ENCODE data around the gene DCTN2. TPM values are rescaled to one million over a fixed set of nuclear protein-coding genes. Genes with fewer than 3 reads are reported as not detected.
"Not testable (repeated sequence)": the region's sequence is repeated elsewhere in the genome, so short reads cannot be mapped to it uniquely, and the experiment has no call there.

The DCTN2 gene
- polyA plus RNA-seq, 3 donors = 162 to 175 (median 171) TPM

GRCh38 chr12:57581802-57582201 is 34.8 kb upstream of the DCTN2 start:
- DNase-seq = no peak

- no peak for DNase-seq
Measured at GRCh38 chr12:57580466-57580795, 33.4 kb upstream of the DCTN2 start.

- no peak for DNase-seq
Measured at GRCh38 chr12:57579677-57580465, 32.9 kb upstream of the DCTN2 start.

- DNase-seq = no peak
Measured at GRCh38 chr12:57579011-57579410, 32.0 kb upstream of the DCTN2 start.

GRCh38 chr12:57577981-57578758 is 31.2 kb upstream of the DCTN2 start:
- no peak for DNase-seq

GRCh38 chr12:57576613-57577160 is 29.7 kb upstream of the DCTN2 start:
- no peak for DNase-seq

GRCh38 chr12:57575771-57576612 is 29.0 kb upstream of the DCTN2 start:
- DNase-seq = no peak

- DNase-seq = no peak
Measured at GRCh38 chr12:57574795-57575194, 27.8 kb upstream of the DCTN2 start.

GRCh38 chr12:57571926-57572762 is 25.2 kb upstream of the DCTN2 start:
- no peak for DNase-seq

- DNase-seq = not testable (repeated sequence)
Measured at GRCh38 chr12:57570438-57570837, 23.4 kb upstream of the DCTN2 start.

- no peak for DNase-seq
Measured at GRCh38 chr12:57569858-57570257, 22.9 kb upstream of the DCTN2 start.

GRCh38 chr12:57568838-57569237 is 21.8 kb upstream of the DCTN2 start:
- DNase-seq = no peak

- no peak for DNase-seq
Measured at GRCh38 chr12:57564178-57564740, 17.3 kb upstream of the DCTN2 start.

- no peak for DNase-seq
Measured at GRCh38 chr12:57563358-57563757, 16.4 kb upstream of the DCTN2 start.

- DNase-seq = not testable (repeated sequence)
Measured at GRCh38 chr12:57561117-57561516, 14.1 kb upstream of the DCTN2 start.

- no peak for DNase-seq
Measured at GRCh38 chr12:57560516-57560915, 13.5 kb upstream of the DCTN2 start.

GRCh38 chr12:57558864-57559263 is 11.9 kb upstream of the DCTN2 start:
- DNase-seq = no peak

GRCh38 chr12:57554897-57555296 is 7.9 kb upstream of the DCTN2 start:
- DNase-seq = no peak

GRCh38 chr12:57554453-57554852 is 7.5 kb upstream of the DCTN2 start:
- no peak for DNase-seq

- DNase-seq = no peak
Measured at GRCh38 chr12:57553343-57554202, 6.6 kb upstream of the DCTN2 start.
